ENCODE measurements around the gene OXCT2. TPM values are rescaled to one million over a fixed set of nuclear protein-coding genes. Genes with fewer than 3 reads are reported as not detected.

Gene OXCT2
- total RNA-seq, 1 experiment from 2014 or later = 1.3 TPM

DNA sequence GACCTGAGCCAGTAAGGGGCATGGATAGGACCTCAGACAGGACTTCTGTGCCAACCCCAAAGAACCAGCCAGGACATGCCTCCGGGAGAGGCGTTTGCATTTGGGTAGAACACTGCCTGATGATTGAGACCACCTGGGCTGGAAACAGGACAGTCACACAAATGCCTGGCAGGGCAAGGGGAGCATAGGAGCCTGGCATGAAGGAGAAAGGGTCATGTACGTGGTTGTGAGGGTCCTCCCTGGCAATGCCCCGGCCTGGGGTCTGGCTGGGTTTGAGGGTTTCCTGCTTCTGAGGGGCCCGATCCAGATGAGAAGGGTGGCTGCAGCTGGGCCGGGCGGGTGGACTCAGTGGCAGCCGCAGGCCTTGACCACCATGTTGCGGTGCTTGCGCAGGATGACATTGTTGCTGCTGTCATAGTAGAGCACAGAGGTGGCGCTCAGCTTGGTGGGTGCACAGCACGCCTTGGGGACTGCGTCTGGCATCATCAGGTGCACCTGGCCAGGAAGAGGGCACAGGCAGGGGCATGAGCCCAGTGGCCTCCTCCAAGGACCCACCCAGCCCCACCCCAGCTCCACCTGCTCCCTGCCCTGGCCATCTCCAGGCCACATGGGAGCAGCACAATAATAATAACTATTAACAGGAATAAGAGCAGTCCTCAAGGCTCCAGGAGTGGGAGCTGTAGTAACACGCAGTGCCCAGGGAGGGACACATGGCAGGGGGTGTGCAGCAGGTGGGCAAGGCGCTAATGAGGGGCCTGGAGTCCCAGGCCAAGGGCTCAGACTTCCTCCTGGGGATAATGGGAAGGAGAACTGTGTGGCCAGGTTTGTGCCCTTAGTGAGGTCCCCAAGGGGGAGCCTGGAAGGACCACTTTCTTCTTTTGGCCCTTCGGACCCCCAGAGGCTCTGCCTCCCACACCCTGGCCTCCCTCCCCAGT lies 10.8 kb downstream of the OXCT2 start:
- no TSS peak for BruUV-seq (replicated peaks)
- intact Hi-C loops (cut with micrococcal nuclease; ENCODE audit: unreplicated experiment) = no loop called here

GRCh38 chr1:39759436-39759726 lies 11.8 kb downstream of the OXCT2 start:
- H3K27ac ChIP-seq = no peak overlapping the region
- POLR2A ChIA-PET (ENCODE audit: unreplicated experiment) = no interaction called here
- H3K27me3 ChIP-seq (ENCODE audit: insufficient read depth, low read depth) = no peaks in the 10 kb centered on the region
- H3K4me1 ChIP-seq (replicated peaks; ENCODE audit: insufficient read depth) = no peaks in the 10 kb centered on the region
- H3K36me3 ChIP-seq (ENCODE audit: low read depth) = no peaks in the 10 kb centered on the region
- no peak overlapping the region for H2AFZ ChIP-seq
- H3F3A ChIP-seq (ENCODE audit: insufficient read depth, low read depth) = no peaks in the 10 kb centered on the region
- no peaks in the 10 kb centered on the region for H4K20me1 ChIP-seq (ENCODE audit: insufficient read depth)
- intact Hi-C loops (cut with micrococcal nuclease; ENCODE audit: unreplicated experiment) = no loop called here
- CTCF ChIA-PET = no interaction called here
- H3K4me3 ChIP-seq = no peak overlapping the region
- no peak for TF ChIP-seq EZH2 (IDR thresholded peaks at IDR 0.05; ENCODE audit: low read depth)
- TF ChIP-seq CTCF (conservative IDR thresholded peaks at IDR 0.05) = no peak
- no peak for DNase-seq
- no peaks in the 10 kb centered on the region for H3K9me2 ChIP-seq (ENCODE audit: insufficient read depth)
- BruUV-seq (replicated peaks) = no TSS peak
- H3K4me2 ChIP-seq = no peak overlapping the region
- no peaks in the 10 kb centered on the region for H3K79me2 ChIP-seq (ENCODE audit: low read depth)
- H3K9me3 ChIP-seq (ENCODE audit: insufficient read depth, low read depth) = no peaks in the 10 kb centered on the region

More for the DNA sequence above, 10.8 kb downstream of the OXCT2 start:
- Histone ChIP-seq H3K36me3 (ENCODE audit: low read depth) (no peaks in the 10 kb centered on the region), H3K27me3 (ENCODE audit: insufficient read depth, low read depth) (no peaks in the 10 kb centered on the region), H4K20me1 (ENCODE audit: insufficient read depth) (no peaks in the 10 kb centered on the region), H2AFZ (no peak overlapping the region), H3K9me3 (ENCODE audit: insufficient read depth, low read depth) (no peaks in the 10 kb centered on the region), H3K27ac (no peak overlapping the region), H3F3A (ENCODE audit: insufficient read depth, low read depth) (no peaks in the 10 kb centered on the region), H3K9me2 (ENCODE audit: insufficient read depth) (no peaks in the 10 kb centered on the region), H3K4me2 (no peak overlapping the region), H3K4me3 (no peak overlapping the region), H3K4me1 (replicated peaks; ENCODE audit: insufficient read depth) (no peaks in the 10 kb centered on the region), H3K79me2 (ENCODE audit: low read depth) (no peaks in the 10 kb centered on the region)
- no peak for DNase-seq
- ChIA-PET CTCF (no interaction called here), POLR2A (ENCODE audit: unreplicated experiment) (interaction anchor here (0.6 kb wide), 1 partner anchor 1220 kb away, joined by 10 read pairs; no protein-coding TSS in a partner anchor)
- TF ChIP-seq EZH2 (IDR thresholded peaks at IDR 0.05; ENCODE audit: low read depth) = no peak
- no peak for TF ChIP-seq CTCF (conservative IDR thresholded peaks at IDR 0.05)

GRCh38 chr1:39758556-39759435 lies 12.4 kb downstream of the OXCT2 start:
- no peaks in the 10 kb centered on the region for H3K79me2 ChIP-seq (ENCODE audit: low read depth)
- BruUV-seq (replicated peaks) = no TSS peak
- no peaks in the 10 kb centered on the region for H4K20me1 ChIP-seq (ENCODE audit: insufficient read depth)
- no peak overlapping the region for H3K27ac ChIP-seq
- no peaks in the 10 kb centered on the region for H3F3A ChIP-seq (ENCODE audit: insufficient read depth, low read depth)
- H3K4me2 ChIP-seq = no peak overlapping the region
- DNase-seq = no peak
- H3K36me3 ChIP-seq (ENCODE audit: low read depth) = no peaks in the 10 kb centered on the region
- H3K4me1 ChIP-seq (replicated peaks; ENCODE audit: insufficient read depth) = no peaks in the 10 kb centered on the region
- ChIA-PET CTCF (no interaction called here), POLR2A (ENCODE audit: unreplicated experiment) (no interaction called here)
- intact Hi-C loops (cut with micrococcal nuclease; ENCODE audit: unreplicated experiment) = no loop called here
- no peaks in the 10 kb centered on the region for H3K27me3 ChIP-seq (ENCODE audit: insufficient read depth, low read depth)
- no peak overlapping the region for H2AFZ ChIP-seq
- H3K4me3 ChIP-seq = no peak overlapping the region
- TF ChIP-seq CTCF (conservative IDR thresholded peaks at IDR 0.05) (no peak), EZH2 (IDR thresholded peaks at IDR 0.05; ENCODE audit: low read depth) (no peak)
- H3K9me2 ChIP-seq (ENCODE audit: insufficient read depth) = no peaks in the 10 kb centered on the region
- H3K9me3 ChIP-seq (ENCODE audit: insufficient read depth, low read depth) = no peaks in the 10 kb centered on the region
